IPS DF 4.7 (cell line): ENCODE measurements around the gene PRR13.
"Not testable (repeated sequence)": the region's sequence is repeated elsewhere in the genome, so short reads cannot be mapped to it uniquely, and the experiment has no call there.

ENCODE experiments used
- DNase-seq: peaks from one replicate; pipeline ENCODE4 v3.0.0-alpha.2; 2013; ENCODE audit warnings: low spot score; ENCODE audit errors: extremely low read depth

The PRR13 gene

DNA sequence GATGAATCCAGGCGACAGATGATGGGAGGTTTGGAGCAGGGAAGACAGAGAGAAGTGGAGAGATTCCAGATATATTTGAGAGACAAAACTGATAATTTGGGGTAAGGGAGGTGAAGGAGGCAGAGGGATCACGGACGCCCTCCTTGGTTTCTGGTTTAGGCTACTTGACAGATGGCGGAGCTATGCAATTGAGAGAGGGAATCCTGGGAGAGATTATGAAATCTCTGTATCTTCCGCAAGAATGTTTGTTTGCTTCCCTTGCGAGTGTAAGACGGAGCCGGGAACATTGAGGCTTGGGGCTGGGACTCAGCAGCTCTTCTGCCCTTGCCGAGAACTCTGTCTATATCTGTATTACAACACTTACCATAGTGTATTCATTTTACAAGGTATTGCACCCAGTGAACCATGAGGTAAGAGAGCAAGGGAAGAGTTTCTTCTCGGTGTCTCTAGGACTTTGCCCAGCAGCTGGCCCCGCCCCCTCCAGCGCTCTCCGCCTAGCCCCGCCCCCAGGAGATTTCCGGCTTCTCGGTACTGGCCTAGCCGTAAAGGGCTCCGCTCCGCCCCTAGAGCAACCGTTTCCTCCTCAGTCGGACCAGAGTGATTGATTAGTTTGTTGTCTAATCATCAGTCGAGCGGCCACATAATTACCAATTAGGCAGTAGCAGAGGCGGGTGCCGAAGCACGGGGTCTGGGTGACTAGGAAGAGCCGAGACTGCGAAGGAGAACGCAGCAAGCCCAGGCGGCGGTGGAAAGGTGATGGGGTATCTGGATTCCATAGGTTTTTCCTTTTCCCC lies at the start of gene PRR13:
Gene PRR13 (plus strand): TSS at position 695 of the 794 bp plus-strand sequence. CDS start 981 bp downstream, outside the sequence.
- peak; percentile 97 for DNase-seq

GRCh38 chr12:53399896-53400295 lies 41.6 kb upstream of the PRR13 start:
- no peak for DNase-seq

DNA sequence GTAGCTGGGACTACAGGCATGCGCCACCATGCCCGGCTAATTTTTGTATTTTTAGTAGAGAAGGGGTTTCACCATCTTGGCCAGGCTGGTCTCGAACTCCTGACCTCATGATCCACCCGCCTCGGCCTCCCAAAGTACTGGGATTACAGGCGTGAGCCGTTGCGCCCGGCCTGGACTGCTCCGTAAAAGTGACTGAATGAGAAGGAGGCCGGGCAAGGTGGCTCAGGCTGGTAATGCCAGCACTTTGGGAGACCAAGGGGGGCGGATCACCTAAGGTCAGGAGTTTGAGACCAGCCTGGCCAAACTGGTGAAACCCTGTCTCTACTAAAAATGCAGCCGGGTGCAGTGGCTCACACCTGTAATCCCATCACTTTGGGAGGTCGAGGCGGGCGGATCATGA lies 39.2 kb upstream of the PRR13 start:
- DNase-seq: not testable (repeated sequence)

DNA sequence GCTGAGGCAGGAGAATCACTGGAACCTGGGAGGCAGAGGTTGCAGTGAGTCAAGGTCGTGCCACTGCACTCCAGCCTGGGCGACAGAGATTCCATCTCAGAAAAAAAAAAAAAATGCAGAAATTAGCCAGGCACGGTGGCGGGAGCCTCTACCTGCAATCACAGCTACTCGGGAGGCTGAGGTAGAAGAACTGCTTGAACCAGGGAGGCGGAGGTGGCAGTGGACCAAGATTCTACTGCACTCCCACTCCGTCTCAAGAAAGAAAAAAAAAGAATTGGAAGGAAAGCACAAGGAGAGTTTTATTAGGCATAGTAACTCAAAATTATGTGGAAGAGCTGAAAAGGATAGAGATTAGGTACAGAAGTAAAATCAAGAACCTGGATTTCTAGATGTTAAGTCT lies 38.7 kb upstream of the PRR13 start:
- no peak for DNase-seq

GRCh38 chr12:53410951-53411350 lies 30.6 kb upstream of the PRR13 start:
- no peak for DNase-seq

DNA sequence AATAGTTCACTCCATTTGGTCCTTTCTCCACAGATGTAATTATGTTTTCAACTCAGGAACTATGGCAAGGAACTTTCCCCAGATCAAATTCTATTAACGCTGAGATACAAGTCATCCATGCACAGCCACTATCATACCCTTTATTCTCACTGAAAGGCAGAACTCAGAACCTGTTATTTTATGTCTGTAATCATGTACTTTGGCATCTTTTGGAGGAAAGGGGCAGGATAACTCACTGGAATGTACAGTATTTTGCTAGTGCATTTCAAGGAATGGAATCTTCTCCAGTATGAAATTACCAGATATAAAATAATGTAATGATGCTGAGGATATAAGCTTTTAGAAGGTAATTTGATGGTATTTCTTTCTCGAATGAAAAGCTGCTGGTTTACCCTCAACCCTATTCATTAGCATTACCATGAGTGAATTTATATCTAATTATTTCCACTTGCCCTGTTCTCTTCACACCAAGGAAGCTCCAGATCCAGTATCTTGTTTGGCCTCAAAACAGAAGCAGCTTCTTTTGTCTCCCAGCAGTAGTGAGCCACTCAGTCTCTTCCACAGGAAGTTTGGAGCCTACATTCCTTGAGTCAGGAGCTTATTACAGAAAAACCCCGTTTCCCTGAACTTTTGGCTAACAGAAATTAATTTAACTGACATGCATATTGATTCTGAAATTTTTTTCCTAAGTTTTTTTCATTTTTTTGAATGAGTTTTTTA lies 27.9 kb upstream of the PRR13 start:
- no peak for DNase-seq

GRCh38 chr12:53414756-53415417 lies 26.6 kb upstream of the PRR13 start:
- no peak for DNase-seq

DNA sequence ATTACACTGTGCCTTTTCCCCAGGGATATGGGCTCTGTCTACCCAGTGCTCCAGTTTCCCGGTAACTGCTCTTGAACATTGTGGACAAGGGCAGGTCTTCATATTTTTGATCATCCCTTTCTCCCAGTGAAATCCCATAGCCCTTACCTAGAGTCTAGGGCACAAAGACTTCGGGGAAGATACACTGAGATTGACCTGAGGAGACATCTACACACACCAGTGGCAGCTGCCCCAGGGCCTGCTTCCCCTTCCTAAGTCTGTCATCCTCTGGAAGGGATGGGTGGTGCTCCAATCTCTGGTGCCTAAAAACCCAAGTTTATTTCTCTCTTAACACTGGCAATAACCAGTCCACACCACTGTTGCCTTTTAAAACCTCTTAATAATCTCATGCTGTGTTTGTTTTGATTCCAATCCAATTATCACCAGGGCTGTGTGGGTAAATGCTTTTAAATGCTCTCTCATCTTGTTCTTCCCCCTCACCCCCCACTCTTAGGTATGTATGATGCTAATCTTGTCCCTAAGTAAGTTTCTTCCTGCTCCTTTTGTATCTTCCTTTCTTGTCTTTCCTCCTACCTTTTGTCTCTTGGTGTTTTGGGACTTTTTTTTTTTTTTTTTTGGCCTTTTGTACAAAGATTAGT lies 25.7 kb upstream of the PRR13 start:
- not testable (repeated sequence) for DNase-seq

- not testable (repeated sequence) for DNase-seq
These were observed 24.2 kb upstream of the PRR13 start for GRCh38 chr12:53417291-53417816.

- no peak for DNase-seq
These were observed 23.3 kb upstream of the PRR13 start for GRCh38 chr12:53418221-53418620.

DNA sequence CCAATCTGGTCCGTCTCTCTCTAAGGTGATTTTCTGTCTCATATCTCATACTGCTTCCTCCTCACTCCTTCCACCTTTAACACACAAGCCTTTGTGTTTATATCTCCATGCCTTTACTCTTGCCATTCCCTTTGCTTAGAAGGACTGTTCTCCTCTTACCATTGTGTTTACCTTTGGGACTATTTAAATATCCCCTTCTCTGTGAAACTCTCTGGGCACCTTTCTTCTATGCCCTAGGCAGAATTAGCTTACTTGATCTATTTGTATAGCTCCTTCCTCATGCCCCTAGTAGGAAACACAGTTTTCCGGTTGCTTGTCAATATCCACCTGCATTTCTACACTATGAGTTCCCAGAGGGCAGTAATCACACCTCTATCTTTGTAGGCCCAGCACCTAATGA lies 21.8 kb upstream of the PRR13 start:
- DNase-seq: no peak

DNA sequence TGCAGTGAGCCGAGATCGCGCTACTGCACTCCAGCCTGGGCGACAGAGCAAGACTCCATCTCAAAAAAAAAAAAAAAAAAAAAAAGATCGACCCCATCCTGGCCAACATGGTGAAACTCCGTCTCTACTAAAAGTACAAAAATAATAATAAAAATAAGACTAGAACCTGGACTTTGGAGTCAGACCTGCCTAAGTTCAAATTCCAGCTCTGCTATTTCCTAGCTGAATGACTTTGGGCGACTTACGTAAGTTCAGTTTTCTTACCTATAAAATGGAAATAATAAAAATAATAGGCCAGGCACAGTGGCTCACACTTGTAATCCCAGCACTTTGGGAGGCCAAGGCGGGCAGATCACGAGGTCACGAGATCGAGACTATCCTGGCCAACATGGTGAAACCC lies 19.3 kb upstream of the PRR13 start:
- DNase-seq: not testable (repeated sequence)

GRCh38 chr12:53423597-53423996 lies 17.9 kb upstream of the PRR13 start, which contains the start of gene AMHR2:
AMHR2 (plus strand) TSS chr12:53423855; CDS start chr12:53423935, 80 bp downstream.
- no peak for DNase-seq

DNA sequence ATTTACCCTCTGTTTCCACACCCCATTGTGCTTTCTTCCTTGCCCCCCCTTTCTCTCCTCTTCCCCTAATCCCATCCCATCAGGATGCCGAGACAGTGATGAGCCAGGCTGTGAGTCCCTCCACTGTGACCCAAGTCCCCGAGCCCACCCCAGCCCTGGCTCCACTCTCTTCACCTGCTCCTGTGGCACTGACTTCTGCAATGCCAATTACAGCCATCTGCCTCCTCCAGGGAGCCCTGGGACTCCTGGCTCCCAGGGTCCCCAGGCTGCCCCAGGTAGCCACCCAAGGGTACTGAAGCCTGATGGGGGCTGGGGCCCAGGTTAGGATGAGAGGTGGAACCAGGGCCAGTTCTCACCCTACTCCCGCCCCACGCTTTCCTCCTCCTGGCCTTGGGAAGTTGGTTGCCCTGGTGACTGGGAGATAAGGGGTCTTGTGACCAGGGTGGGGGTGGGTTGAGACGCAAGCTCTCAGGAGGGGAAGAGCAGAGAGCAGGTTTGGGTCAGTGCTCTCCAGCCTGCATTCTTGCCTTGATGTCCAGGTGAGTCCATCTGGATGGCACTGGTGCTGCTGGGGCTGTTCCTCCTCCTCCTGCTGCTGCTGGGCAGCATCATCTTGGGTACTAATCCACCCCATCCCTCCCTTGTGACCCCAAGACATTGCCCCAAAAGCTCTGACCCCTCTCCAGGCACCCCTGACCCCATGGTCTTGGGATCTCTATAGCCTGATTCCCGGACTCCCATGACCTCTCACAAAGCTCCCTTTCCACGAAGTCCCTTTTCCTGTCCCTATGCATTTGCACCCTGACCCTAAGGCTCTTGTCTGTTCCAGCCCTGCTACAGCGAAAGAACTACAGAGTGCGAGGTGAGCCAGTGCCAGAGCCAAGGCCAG lies 16.7 kb upstream of the PRR13 start:
- no peak for DNase-seq

DNA sequence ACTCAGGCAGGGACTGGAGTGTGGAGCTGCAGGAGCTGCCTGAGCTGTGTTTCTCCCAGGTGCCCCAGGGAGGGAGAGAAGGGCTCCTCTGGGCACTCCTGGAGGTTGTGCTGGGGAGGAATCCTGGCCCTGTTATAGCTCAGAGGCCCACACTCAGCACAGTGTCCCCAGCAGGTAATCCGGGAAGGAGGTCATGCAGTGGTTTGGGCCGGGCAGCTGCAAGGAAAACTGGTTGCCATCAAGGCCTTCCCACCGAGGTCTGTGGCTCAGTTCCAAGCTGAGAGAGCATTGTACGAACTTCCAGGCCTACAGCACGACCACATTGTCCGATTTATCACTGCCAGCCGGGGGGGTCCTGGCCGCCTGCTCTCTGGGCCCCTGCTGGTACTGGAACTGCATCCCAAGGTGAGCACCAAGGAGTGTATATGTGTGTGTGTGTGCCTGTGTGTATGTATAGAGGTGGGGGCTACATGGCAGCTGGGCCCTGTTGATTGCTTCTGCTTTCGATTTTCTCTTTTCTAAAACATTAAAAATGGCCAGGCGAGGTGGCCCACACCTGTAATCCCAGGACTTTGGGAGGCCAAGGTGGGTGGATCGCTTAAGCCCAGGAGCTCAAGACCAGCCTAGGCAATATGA lies 15.9 kb upstream of the PRR13 start:
- DNase-seq: no peak

- DNase-seq: no peak
These were observed 13.5 kb upstream of the PRR13 start for GRCh38 chr12:53427905-53428594.

DNA sequence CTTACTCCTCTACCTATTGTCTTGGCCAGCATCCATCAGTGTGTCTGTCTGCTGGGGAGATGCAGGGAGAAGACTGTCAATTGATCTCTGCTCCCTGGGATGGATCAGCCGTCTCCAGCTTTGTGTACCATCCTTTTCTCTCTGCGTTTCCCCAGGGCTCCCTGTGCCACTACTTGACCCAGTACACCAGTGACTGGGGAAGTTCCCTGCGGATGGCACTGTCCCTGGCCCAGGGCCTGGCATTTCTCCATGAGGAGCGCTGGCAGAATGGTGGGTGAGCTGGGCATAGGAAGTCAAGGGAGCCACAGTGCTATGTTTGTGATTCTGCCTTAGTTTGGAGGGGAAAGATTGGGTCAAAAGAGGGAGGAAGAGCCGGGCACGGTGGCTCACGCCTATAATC lies 12.8 kb upstream of the PRR13 start:
- DNase-seq: no peak

- no peak for DNase-seq
These were observed 11.4 kb upstream of the PRR13 start for GRCh38 chr12:53430116-53430515.

GRCh38 chr12:53431187-53431586 lies 10.3 kb upstream of the PRR13 start:
- DNase-seq: no peak
